Measurements from ENCODE around the gene VAT1L. TPM values are rescaled to one million over a fixed set of nuclear protein-coding genes. Genes with fewer than 3 reads are reported as not detected.

VAT1L gene
- total and polyA plus RNA-seq, 10 of the 15 experiments (the other 5 are each of a cell fraction or from before 2014, with no cell fraction given) = 0.06 to 0.18 (median 0.10) TPM; not detected in 5

DNA sequence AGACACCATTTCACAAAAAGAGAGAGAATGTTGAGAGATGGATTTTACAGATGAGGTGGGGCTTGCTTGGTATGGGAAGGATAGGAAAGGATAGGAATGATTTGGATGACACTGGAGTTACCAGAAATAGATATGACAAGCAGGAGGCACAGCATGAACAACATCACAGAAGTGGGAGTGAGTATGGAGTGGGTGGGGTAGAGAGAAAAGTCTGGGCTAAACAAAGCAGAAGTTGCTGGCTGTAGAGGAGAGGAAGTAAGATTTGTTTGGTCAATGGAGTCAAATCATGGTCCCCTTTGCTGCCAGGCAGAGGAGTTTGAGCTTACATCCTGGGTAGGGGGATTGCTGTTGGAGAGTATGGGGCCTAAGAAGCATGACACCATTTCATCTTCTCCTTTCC is 101.7 kb downstream of the VAT1L start:
- CTCF ChIA-PET = no interaction called here

More for the DNA sequence above, 101.7 kb downstream of the VAT1L start:
- Histone ChIP-seq H3K9ac (ENCODE audit: control insufficient read depth, insufficient read depth, low read length) (no peak overlapping the region), H2AFZ (ENCODE audit: control insufficient read depth, low read depth, low read length) (no peak overlapping the region), H3K4me2 (ENCODE audit: control insufficient read depth, insufficient read depth) (no peak overlapping the region), H3K79me2 (ENCODE audit: control insufficient read depth, insufficient read depth, low read length) (no peaks in the 10 kb centered on the region), H3K9me3 (replicated peaks; ENCODE audit: control insufficient read depth, insufficient read depth, low read length) (no peaks in the 10 kb centered on the region), H3K27ac (ENCODE audit: control insufficient read depth, insufficient read depth) (no peak overlapping the region), H3K4me1 (ENCODE audit: control insufficient read depth, insufficient read depth, low read length) (no peaks in the 10 kb centered on the region), H4K20me1 (ENCODE audit: control insufficient read depth, insufficient read depth) (no peaks in the 10 kb centered on the region), H3K4me3 (no peak overlapping the region), H3K27me3 (replicated peaks in 1 of 2; ENCODE audit: control insufficient read depth in 2 of 2, insufficient read depth in 2 of 2, low read length in 1 of 2) (no peaks in the 10 kb centered on the region), H3K36me3 (ENCODE audit: control insufficient read depth in 2 of 2, insufficient read depth in 2 of 2, low read length in 1 of 2) (no peaks in the 10 kb centered on the region)
- SMC1A ChIA-PET (ENCODE audit: uncharacterized antibody, unreplicated experiment) = no interaction called here
- DNase-seq (ENCODE audit: low read depth, low spot score) (no peak), ATAC-seq (no peak), FAIRE-seq (no peak)
- BruUV-seq (replicated peaks) = no TSS peak
- no peak for TF ChIP-seq CHD1 (IDR thresholded peaks at IDR 0.05; ENCODE audit: low read depth, low read length)
- TF ChIP-seq POLR2AphosphoS2 (IDR thresholded peaks at IDR 0.05; ENCODE audit: low read depth, low read length) = no peak
- no peak for TF ChIP-seq MTA3 (IDR thresholded peaks at IDR 0.05; ENCODE audit: borderline replicate concordance, low read length)
- no peak for TF ChIP-seq SREBF2 (IDR thresholded peaks at IDR 0.05; ENCODE audit: low read length)
- TF ChIP-seq ZNF217 (IDR thresholded peaks at IDR 0.05) = no peak
- TF ChIP-seq, protein P1, sequence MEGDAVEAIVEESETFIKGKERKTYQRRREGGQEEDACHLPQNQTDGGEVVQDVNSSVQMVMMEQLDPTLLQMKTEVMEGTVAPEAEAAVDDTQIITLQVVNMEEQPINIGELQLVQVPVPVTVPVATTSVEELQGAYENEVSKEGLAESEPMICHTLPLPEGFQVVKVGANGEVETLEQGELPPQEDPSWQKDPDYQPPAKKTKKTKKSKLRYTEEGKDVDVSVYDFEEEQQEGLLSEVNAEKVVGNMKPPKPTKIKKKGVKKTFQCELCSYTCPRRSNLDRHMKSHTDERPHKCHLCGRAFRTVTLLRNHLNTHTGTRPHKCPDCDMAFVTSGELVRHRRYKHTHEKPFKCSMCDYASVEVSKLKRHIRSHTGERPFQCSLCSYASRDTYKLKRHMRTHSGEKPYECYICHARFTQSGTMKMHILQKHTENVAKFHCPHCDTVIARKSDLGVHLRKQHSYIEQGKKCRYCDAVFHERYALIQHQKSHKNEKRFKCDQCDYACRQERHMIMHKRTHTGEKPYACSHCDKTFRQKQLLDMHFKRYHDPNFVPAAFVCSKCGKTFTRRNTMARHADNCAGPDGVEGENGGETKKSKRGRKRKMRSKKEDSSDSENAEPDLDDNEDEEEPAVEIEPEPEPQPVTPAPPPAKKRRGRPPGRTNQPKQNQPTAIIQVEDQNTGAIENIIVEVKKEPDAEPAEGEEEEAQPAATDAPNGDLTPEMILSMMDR (IDR thresholded peaks at IDR 0.05 in 2 of 3, conservative IDR thresholded peaks at IDR 0.05 in 1 of 3; ENCODE audit: control insufficient read depth in 2 of 3, extremely low read depth in 1 of 3, insufficient read depth in 1 of 3, low read depth in 3 of 3, low read length in 3 of 3) = no peak
- TF ChIP-seq, protein P2, sequence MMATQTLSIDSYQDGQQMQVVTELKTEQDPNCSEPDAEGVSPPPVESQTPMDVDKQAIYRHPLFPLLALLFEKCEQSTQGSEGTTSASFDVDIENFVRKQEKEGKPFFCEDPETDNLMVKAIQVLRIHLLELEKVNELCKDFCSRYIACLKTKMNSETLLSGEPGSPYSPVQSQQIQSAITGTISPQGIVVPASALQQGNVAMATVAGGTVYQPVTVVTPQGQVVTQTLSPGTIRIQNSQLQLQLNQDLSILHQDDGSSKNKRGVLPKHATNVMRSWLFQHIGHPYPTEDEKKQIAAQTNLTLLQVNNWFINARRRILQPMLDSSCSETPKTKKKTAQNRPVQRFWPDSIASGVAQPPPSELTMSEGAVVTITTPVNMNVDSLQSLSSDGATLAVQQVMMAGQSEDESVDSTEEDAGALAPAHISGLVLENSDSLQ (IDR thresholded peaks at IDR 0.05) = no peak
- TF ChIP-seq HCFC1 (IDR thresholded peaks at IDR 0.05; ENCODE audit: low read length) = no peak
- RAD21 ChIA-PET (ENCODE audit: unreplicated experiment) = no interaction called here
- intact Hi-C loops (cut with micrococcal nuclease; ENCODE audit: unreplicated experiment) = no loop called here
- in situ Hi-C loops (cut with MboI) = no loop called here
- POLR2A ChIA-PET = no interaction called here
